Muscle layer of duodenum (tissue), 2 donors: ENCODE results near the gene EPB41L4B.

ENCODE experiments used
- H3K27ac ChIP-seq: one replicate; pipeline ENCODE4 v1.7.0; 2013; ENCODE audit warnings: mild to moderate bottlenecking, low read length
- H3K27me3 ChIP-seq: one replicate; pipeline ENCODE4 v1.7.0; 2013; ENCODE audit warnings: low read depth, mild to moderate bottlenecking, control low read depth, low read length
- H3K36me3 ChIP-seq, 2 donors: one replicate each; pipeline ENCODE4 v1.7.0; 2013; ENCODE audit warnings: low read length in 2 of 2, control low read depth in 1 of 2, mild to moderate bottlenecking in 1 of 2; ENCODE audit not compliant: insufficient read depth in 2 of 2, control insufficient read depth in 1 of 2
- H3K4me1 ChIP-seq, 2 donors: one replicate each; pipeline ENCODE4 v1.7.0; 2013; ENCODE audit warnings: low read length in 2 of 2, mild to moderate bottlenecking in 2 of 2, control low read depth in 1 of 2, moderate library complexity in 1 of 2; ENCODE audit not compliant: insufficient read depth in 2 of 2, control insufficient read depth in 1 of 2
- H3K4me3 ChIP-seq, 2 donors: one replicate each; pipeline ENCODE4 v1.7.0; 2013; ENCODE audit warnings: low read length in 2 of 2, low read depth in 1 of 2, mild to moderate bottlenecking in 1 of 2
- H3K9me3 ChIP-seq, 2 donors: one replicate each; pipeline ENCODE4 v1.7.0; 2013; ENCODE audit warnings: low read length in 2 of 2, control low read depth in 1 of 2, mild to moderate bottlenecking in 1 of 2; ENCODE audit not compliant: control insufficient read depth in 1 of 2
- donor health status: healthy.

EPB41L4B gene

GRCh38 chr9:109214414-109214813 is 106.4 kb downstream of the EPB41L4B start:
- Histone ChIP-seq H3K27me3 (no peaks in the 10 kb centered on the region), H3K4me3 (no peak overlapping the region), H3K27ac (no peak overlapping the region), H3K9me3 (no peaks in the 10 kb centered on the region), H3K4me1 (no peaks in the 10 kb centered on the region), H3K36me3 (no peaks in the 10 kb centered on the region)

- no peaks in the 10 kb centered on the region for H3K27me3 ChIP-seq
- H3K36me3 ChIP-seq = no peaks in the 10 kb centered on the region
- no peaks in the 10 kb centered on the region for H3K4me1 ChIP-seq
- no peak overlapping the region for H3K4me3 ChIP-seq
- H3K9me3 ChIP-seq = no peaks in the 10 kb centered on the region
- H3K27ac ChIP-seq = no peak overlapping the region
These were observed 107.4 kb downstream of the EPB41L4B start for GRCh38 chr9:109213285-109214121.

GRCh38 chr9:109212768-109213167 is 108.1 kb downstream of the EPB41L4B start:
- Histone ChIP-seq H3K4me1 (no peaks in the 10 kb centered on the region), H3K27me3 (no peaks in the 10 kb centered on the region), H3K9me3 (no peaks in the 10 kb centered on the region), H3K27ac (no peak overlapping the region), H3K4me3 (no peak overlapping the region), H3K36me3 (no peaks in the 10 kb centered on the region)

GRCh38 chr9:109206670-109207069 is 114.2 kb downstream of the EPB41L4B start:
- Histone ChIP-seq H3K4me1 (no peaks in the 10 kb centered on the region), H3K27me3 (no peaks in the 10 kb centered on the region), H3K4me3 (no peak overlapping the region), H3K9me3 (no peaks in the 10 kb centered on the region), H3K36me3 (no peaks in the 10 kb centered on the region), H3K27ac (no peak overlapping the region)

GRCh38 chr9:109205526-109205925 is 115.3 kb downstream of the EPB41L4B start:
- no peak overlapping the region for H3K4me3 ChIP-seq
- H3K9me3 ChIP-seq = no peaks in the 10 kb centered on the region
- H3K27me3 ChIP-seq = no peaks in the 10 kb centered on the region
- H3K27ac ChIP-seq = no peak overlapping the region
- no peaks in the 10 kb centered on the region for H3K36me3 ChIP-seq
- H3K4me1 ChIP-seq = no peaks in the 10 kb centered on the region

- no peaks in the 10 kb centered on the region for H3K9me3 ChIP-seq
- no peak overlapping the region for H3K27ac ChIP-seq
- H3K4me1 ChIP-seq = no peaks in the 10 kb centered on the region
These were observed 117.0 kb downstream of the EPB41L4B start for GRCh38 chr9:109203761-109204360.

GRCh38 chr9:109199676-109200075 is 121.2 kb downstream of the EPB41L4B start:
- Histone ChIP-seq H3K27me3 (no peaks in the 10 kb centered on the region), H3K27ac (no peak overlapping the region), H3K9me3 (no peaks in the 10 kb centered on the region), H3K4me1 (no peaks in the 10 kb centered on the region), H3K4me3 (no peak overlapping the region), H3K36me3 (no peaks in the 10 kb centered on the region)

More at GRCh38 chr9:109203761-109204360, 117.0 kb downstream of the EPB41L4B start:
- Histone ChIP-seq H3K36me3 (no peaks in the 10 kb centered on the region), H3K27me3 (no peaks in the 10 kb centered on the region), H3K4me3 (no peak overlapping the region)

GRCh38 chr9:109198736-109199382 is 122.0 kb downstream of the EPB41L4B start:
- Histone ChIP-seq H3K27me3 (no peaks in the 10 kb centered on the region), H3K4me1 (no peaks in the 10 kb centered on the region), H3K27ac (no peak overlapping the region), H3K9me3 (no peaks in the 10 kb centered on the region), H3K36me3 (no peaks in the 10 kb centered on the region), H3K4me3 (no peak overlapping the region)

- H3K4me3 ChIP-seq = no peak overlapping the region
- no peak overlapping the region for H3K27ac ChIP-seq
- H3K27me3 ChIP-seq = no peaks in the 10 kb centered on the region
- no peaks in the 10 kb centered on the region for H3K4me1 ChIP-seq
- no peaks in the 10 kb centered on the region for H3K9me3 ChIP-seq
- no peaks in the 10 kb centered on the region for H3K36me3 ChIP-seq
These were observed 126.8 kb downstream of the EPB41L4B start for GRCh38 chr9:109193974-109194556.

- Histone ChIP-seq H3K4me3 (no peak overlapping the region), H3K9me3 (no peaks in the 10 kb centered on the region), H3K27ac (no peak overlapping the region), H3K4me1 (no peaks in the 10 kb centered on the region), H3K36me3 (no peaks in the 10 kb centered on the region), H3K27me3 (no peaks in the 10 kb centered on the region)
These were observed 128.0 kb downstream of the EPB41L4B start for GRCh38 chr9:109192732-109193361.

- H3K9me3 ChIP-seq = no peaks in the 10 kb centered on the region
These were observed 129.1 kb downstream of the EPB41L4B start for GRCh38 chr9:109191746-109192145.

More at GRCh38 chr9:109191746-109192145, 129.1 kb downstream of the EPB41L4B start:
- Histone ChIP-seq H3K4me3 (no peak overlapping the region), H3K27me3 (no peaks in the 10 kb centered on the region), H3K27ac (no peak overlapping the region), H3K36me3 (no peaks in the 10 kb centered on the region), H3K4me1 (no peaks in the 10 kb centered on the region)
